GM12864 (cell line): ENCODE measurements around the gene DECR2.

Source experiments
- DNase-seq: peaks from one replicate; pipeline ENCODE4 v3.0.0-alpha.2; 2011; ENCODE audit warnings: low read depth
- H3K4me3 ChIP-seq: 2 replicates; pipeline ENCODE4 v1.5.1; 2011; ENCODE audit warnings: mild to moderate bottlenecking, low read depth, low read length, control low read depth
- TF ChIP-seq, protein P1 (sequence below): IDR thresholded peaks from 2 replicates; pipeline ENCODE4 v1.5.1; 2011; ENCODE audit warnings: low read depth, mild to moderate bottlenecking, moderate library complexity, low read length, control low read depth, inconsistent platforms; ENCODE audit errors: missing control alignments

Gene DECR2

DNA sequence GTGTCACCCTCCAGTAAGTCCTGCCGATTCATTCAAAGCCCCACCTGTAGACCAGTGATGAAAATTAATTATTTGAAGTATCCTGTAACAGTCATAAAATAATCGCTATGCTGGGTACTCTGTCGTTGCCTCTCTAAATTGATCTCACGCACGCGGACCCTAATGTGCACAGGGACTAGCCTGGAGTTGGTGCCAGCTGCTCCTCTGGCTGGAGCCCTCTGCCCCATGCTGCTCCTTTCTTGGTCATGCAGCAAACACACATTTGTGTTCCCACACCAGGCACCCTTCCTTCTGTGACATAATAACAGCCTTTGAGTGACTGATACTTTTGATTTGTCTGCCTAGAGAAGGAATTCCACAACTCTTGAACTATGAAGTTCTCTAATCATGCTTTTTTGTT is 39.8 kb downstream of the DECR2 start:
- DNase-seq: no peak
- TF ChIP-seq, protein P1, sequence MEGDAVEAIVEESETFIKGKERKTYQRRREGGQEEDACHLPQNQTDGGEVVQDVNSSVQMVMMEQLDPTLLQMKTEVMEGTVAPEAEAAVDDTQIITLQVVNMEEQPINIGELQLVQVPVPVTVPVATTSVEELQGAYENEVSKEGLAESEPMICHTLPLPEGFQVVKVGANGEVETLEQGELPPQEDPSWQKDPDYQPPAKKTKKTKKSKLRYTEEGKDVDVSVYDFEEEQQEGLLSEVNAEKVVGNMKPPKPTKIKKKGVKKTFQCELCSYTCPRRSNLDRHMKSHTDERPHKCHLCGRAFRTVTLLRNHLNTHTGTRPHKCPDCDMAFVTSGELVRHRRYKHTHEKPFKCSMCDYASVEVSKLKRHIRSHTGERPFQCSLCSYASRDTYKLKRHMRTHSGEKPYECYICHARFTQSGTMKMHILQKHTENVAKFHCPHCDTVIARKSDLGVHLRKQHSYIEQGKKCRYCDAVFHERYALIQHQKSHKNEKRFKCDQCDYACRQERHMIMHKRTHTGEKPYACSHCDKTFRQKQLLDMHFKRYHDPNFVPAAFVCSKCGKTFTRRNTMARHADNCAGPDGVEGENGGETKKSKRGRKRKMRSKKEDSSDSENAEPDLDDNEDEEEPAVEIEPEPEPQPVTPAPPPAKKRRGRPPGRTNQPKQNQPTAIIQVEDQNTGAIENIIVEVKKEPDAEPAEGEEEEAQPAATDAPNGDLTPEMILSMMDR: no peak
- no peak overlapping the region for H3K4me3 ChIP-seq

DNA sequence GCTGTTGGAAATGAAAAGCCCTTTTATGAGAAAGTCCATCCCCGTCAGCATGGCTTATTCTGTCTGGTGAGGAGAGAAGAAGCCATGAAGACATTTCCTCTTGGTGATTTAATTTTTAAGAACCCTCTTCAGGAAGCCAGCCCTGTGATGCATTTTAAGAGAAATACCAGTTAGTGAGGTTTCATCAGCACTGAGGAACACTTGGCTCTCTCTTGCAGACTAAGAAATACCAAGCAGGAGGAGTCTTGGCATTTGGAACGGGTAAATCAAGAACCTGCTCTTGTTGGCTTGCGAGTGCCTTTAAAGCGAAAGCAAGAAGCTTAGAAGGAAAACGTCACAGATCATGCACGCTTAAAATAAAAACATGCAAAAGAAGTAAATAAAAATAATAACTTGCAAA is 41.3 kb downstream of the DECR2 start:
- peak overlapping the region; percentile 58 for H3K4me3 ChIP-seq
- DNase-seq: no peak
- TF ChIP-seq, protein P1: no peak

DNA sequence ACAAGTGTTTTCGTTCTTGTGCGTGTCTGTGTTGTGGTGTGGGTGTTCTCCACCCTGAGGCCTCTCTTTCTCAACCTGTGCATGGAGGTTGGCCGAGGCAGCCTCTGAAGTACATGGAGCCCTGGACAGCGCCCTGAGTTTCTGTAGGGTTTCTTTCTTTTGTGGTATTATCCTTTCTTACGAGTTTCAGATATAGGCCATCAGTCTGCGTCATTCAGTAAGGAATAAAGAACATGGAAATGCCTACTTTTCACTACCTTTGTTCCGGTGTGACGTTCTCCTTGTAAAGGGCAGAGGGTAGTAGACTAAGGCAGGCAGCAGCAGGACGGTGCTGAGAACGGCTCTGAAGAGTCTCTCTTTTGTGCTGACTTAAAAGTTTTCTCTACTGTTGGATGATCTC is 42.3 kb downstream of the DECR2 start:
- TF ChIP-seq, protein P1: no peak
- no peak overlapping the region for H3K4me3 ChIP-seq
- no peak for DNase-seq

DNA sequence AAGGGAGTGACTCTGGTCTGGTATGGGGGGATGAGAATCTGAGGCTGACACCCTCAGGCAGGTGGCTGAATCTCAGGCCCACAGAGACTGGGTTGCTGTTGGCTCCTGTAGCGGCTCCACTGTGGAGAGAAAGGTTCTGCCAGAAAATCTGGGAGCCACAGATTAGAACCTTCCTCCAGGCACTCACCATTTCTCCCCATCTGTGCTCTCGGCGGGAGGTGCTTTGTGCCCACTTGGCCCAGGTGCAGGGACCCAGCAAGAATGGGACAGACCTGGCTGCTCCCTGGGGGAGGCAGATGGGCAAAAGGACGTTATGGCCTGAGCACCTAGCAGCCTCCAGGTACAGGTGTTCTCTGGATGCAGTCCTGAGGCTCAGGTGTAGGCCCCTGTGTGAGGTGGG is 43.9 kb downstream of the DECR2 start:
- DNase-seq: no peak
- H3K4me3 ChIP-seq: no peak overlapping the region
- TF ChIP-seq, protein P1: no peak

DNA sequence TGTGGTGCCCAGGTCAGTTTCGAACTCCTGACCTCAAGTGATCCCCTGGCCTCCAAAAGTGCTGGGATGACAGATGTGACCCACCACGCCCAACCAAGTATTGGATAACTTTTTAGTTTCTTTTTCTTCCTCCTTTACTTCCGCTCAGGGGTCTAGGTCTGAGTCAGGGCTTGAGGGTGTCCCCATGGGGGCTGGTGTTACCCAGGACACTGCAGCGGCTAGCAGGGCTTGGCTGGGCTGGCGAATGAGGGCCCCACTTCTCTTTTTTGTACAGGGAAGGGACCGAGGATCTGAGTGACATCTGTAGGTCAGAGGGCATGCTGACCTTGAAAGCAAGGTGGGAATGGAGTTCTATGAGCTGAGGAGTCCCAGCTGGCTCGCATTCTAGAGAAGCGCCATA is 48.7 kb downstream of the DECR2 start:
- TF ChIP-seq, protein P1: no peak
- peak; percentile 33 for DNase-seq

DNA sequence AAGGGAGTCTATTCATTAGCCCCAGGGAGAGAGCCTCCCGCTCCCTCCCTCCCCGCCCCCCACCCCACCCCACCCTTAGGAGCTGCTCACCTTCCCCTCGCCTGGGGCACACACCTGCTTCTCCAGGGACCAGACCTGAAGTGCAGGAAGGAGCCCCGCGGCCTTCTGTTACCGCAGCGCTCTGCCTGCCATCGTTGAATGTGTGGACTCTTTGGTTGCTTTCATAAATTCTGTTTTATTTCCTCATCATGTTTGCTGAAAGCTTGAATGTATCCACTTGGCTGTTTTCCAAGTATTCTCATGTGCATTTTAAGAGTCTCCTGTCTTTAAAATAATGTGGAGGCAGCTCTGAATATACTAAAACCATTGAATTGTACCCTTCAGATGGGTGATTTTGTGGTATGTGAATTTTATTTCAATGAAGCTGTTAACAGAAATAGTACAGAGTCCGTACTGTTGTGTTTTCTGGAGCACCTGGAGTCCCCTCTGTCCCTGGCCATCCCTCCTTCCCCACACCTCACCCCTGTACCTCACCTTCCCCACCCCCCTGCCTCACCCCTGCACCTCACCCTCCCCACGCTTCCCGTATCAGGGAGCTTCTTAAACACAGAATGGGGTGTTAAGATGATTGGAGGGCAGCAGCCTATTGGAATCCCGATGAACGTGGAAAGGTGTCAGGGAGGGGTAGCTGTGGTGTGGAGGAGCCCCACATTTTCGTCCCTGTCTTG is 49.3 kb downstream of the DECR2 start:
- DNase-seq: no peak
- H3K4me3 ChIP-seq: no peak overlapping the region
- TF ChIP-seq, protein P1: no peak

More for the DNA sequence above, 48.7 kb downstream of the DECR2 start:
- H3K4me3 ChIP-seq: no peak overlapping the region; the same call in 1 of the 2 replicates

DNA sequence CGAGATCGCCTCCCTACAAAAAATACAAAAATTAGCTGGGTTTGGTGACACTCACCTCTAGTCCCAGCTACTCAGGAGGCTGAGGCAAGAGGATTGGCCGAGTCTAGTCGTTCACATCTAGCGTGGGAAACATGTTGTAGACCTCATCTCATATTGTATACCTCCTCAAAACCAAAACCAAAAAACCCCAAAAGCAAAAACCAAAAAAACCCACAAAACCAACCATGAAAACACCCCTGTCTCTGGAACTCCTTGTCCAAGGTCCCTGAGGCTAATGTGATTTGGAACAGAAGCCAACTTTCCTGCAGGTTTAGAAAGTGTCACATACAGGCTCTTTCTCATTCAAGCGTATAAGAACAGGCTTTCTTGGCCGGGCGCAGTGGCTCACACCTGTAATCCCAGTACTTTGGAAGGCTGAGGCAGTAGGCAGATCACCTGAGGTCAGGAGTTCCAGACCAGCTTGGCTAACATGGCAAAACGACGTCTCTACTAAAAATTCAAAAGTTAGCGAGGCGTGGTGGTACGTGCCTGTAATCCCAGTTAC is 52.8 kb downstream of the DECR2 start:
- DNase-seq: no peak
- no peak overlapping the region for H3K4me3 ChIP-seq
- TF ChIP-seq, protein P1: no peak
